ENCODE measurements around the gene EGR2.

GRCh38 chr10:62764011-62764410 is 52.2 kb downstream of the EGR2 start:
- TF ChIP-seq CTCF (IDR thresholded peaks at IDR 0.05; ENCODE audit: insufficient read depth, low read depth, low read length) (no peak), EZH2 (IDR thresholded peaks at IDR 0.05; ENCODE audit: insufficient read depth, low read length) (no peak)
